HUDEP-2 (cell line): Measurements from ENCODE around the gene LNP1.
"Not testable (repeated sequence)": the region's sequence is repeated elsewhere in the genome, so short reads cannot be mapped to it uniquely, and the experiment has no call there.

Source experiments
- DNase-seq, 76 experiments: peaks; one replicate each; lab custom pipeline; 2025; ENCODE audit not compliant: unreplicated experiment in 76 of 76; lab: John Stamatoyannopoulos, UW

LNP1 gene

DNA sequence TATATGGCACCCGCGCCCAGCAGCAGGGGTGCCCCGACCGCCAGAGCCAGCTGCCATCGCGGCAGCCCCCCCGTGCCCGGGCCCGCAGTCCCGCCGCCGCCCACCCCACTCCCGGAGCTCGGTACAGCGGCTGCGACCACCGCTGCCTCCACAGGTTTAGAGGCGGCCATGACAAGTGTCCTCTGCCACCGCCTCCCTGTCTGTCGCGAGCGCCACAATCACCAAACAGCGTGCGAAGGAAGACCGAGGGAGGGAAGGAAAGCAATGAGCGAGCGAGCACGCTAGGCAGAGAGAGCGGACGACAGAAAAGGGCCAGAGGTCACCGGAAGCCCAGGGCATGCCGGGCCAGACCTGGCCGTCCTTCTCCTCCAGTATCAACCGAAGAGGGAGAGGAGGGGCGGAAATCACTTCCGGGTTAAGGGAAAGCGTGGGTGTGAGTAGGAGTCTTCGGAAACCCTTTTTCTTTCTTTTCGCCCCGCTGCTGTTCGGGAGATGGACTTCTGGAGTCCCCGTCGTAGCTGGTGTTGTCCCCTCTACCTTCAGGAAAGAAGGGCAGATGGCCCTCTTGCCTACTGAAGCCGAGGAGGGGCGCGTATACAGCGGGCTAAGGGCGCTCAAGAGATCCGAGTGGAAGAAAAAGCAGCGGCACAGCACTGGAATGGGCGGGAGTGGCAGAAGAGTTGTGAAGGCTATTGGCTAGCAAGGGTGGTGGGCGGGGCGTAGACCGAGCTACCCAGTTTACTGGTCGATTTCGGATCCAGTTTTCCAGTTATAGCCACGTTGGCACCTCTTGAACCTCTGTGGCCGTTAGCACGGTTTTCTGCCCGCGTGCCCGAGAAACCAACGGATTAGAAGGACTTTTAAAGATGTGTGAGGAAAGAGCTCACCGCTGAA lies at the start of gene LNP1, which contains the start of gene TOMM70:
Gene LNP1, plus strand, starts transcription at position 760 of the 894 bp plus-strand sequence. CDS start 28,191 bp downstream, outside the sequence.
Gene TOMM70, minus strand, starts transcription at position 310 of the 894 bp plus-strand sequence. Its CDS starts 140 bp downstream, at position 170.
- peak; percentile 47 to 98 (median 93) for DNase-seq

GRCh38 chr3:100351770-100352169 lies 49.6 kb upstream of the LNP1 start:
- not testable (repeated sequence) for DNase-seq

- DNase-seq: no peak
Observed at GRCh38 chr3:100352296-100353231, 48.8 kb upstream of the LNP1 start.

DNA sequence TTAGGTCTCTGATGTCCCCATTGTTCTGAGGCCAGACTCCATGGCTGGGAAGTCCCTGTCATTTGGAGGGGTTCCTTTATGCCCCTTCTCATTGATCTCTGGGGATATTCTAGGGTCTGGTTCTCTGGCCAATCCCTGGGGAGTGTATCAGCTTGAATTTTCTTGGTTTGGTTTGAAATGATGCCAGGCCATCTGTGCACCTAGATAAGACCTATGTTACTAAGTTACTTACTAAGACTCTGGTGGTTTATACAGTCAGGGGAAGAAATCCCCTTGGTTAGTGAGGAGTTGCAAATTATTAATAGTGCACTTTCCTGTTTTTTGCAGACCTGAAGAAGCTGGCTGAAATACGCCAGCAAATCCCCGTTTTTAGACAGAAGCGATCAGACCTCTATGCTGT lies 46.5 kb upstream of the LNP1 start:
- peak in 72 of 76 experiments; percentile 15 to 86 (median 61) for DNase-seq

DNA sequence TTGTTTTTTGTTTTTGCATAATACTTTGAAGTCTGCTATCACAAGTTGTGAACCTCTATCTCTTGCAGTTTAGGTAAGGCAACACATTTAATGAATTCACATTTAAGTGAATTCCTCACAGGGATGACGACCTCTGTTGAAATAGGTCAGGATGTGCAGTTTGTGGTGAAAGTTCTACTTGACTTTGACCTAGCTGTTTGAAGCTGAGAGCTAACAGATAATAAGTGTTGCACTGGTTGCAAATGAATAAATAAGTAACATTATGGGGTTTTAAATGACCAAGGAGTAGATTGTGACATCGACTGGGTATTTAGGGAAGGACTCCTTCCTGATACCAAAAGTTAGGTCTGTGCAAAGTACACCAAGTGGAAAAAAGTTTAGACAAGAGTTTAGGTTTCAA lies 42.9 kb upstream of the LNP1 start:
- no peak for DNase-seq

DNA sequence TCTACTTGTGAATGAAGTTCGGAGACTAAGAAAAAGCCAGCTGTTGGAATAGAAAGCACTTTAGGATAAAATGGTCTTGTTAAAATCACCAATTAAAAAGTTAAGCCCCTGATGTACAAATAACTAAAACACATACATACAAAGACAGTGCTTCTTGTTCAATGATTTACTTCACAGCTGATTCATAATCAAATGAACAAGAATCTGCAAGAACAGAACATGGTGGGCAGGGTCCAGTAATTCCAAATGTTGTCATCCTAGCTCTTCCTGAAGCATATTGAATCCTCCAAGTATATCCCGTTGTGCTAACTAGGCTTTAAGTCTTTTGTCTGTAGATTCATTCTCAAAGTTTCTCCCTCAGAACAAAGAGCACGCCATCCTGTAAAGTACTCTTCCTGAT lies 42.3 kb upstream of the LNP1 start:
- DNase-seq: no peak

DNA sequence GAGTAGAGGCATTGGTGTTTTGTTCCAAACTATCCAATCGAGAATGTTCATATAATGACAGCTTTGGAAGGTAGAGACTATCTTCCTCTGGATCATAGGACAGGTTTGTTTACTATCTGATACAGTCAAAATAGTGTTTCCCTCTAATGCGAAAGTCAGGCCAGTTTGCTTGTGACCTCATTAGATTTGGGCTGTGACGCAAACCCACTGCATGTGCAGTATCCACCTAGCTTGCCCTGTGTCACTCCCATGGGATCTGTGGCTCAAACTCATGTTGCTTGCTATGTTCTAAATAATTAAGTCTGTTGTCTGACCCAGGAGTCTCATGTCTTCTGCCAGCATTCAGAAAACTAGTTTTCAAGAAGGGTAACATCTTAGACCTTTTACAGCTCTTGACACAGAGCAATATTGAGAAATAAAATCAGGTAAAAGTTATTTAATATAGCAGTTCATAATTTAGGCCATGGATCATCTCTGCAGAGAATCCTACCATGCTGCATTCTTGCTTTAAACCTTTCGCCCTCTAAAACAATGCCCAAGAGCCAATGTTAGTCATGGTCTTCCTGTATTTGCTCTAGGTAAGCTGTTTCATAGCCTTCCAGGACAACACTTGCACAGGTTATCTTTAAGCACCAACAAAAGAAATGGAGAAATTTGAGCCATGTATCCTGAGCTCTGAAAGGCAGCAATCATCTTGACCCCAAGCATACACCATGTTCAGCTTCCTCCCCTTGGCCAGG lies 40.4 kb upstream of the LNP1 start:
- DNase-seq: no peak

GRCh38 chr3:100361897-100362296 lies 39.4 kb upstream of the LNP1 start:
- DNase-seq: no peak

DNA sequence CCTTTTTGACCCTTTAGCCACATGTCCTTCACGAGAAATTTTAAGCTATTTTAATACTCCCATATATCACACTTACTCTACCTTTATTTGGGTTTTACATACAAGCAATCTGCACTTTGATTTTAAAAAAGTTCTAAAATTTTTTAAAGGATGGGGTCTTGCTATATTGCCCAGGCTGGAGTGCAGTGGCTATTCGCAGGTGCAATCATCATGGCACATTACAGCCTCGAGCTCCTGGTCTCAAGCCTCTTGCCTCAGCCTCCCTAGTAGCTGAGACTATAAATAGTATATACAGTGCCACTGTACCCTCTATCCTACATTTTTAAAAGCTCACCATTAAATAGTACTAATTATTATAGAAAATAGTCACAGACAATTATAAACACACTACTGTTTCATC lies 36.9 kb upstream of the LNP1 start:
- DNase-seq: no peak

DNA sequence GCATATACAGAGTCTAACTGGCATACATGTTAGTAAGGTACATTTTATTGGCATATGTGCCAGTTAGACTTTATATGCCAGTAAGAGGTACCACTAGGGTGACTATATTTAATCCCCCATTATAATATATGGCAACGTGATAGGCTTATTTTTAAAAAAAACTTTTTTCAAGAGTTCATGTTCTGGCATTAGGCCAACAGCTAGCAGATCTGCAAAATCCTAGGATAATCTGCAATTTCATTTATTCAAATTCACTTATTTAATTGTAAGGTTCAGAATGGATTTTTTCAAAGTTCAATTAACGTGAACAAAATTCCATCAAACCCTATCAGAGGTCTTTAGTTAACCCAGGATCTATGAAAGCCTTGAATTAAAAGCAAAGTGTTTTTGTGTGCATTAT lies 34.9 kb upstream of the LNP1 start:
- no peak for DNase-seq

- DNase-seq: no peak
Observed at GRCh38 chr3:100368441-100368840, 32.9 kb upstream of the LNP1 start.

DNA sequence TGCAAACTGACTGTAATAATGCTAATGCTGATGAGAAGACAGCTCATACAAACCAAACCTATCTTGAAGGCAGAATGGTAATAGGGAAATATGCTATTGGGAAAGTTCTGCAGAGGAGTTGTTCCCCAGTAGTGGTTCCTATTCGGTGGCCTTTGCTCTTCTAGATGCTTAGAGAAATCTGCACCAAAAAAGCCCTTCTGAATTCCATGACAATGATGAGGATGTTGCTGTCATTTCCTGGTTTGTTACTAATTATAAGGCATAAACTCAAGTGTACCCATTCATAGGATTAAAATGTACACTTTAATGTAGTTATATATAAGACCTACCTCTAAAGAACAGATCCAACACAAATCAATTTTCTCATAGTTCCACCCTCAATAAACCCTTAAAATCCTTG lies 30.6 kb upstream of the LNP1 start:
- DNase-seq: no peak

- DNase-seq: no peak
Observed at GRCh38 chr3:100374521-100374920, 26.8 kb upstream of the LNP1 start.

DNA sequence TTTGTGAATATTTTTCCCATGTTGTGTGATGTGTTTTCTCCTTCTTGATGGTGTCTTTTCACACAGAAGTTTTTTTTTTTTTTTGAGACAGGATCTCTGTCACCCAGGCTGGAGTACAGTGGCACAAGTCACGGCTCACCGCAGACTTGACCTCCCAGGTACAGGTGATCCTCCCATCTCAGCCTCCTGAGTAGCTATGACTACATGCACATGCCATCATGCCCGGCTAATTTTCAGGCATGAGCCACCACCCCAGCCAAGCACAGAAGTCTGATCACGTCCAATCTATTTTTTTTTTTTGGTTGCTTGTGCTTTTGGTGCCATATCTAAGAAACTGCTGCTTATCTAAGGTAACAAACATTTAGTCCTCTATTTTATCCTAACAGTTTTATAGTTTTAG lies 25.0 kb upstream of the LNP1 start:
- no peak for DNase-seq

DNA sequence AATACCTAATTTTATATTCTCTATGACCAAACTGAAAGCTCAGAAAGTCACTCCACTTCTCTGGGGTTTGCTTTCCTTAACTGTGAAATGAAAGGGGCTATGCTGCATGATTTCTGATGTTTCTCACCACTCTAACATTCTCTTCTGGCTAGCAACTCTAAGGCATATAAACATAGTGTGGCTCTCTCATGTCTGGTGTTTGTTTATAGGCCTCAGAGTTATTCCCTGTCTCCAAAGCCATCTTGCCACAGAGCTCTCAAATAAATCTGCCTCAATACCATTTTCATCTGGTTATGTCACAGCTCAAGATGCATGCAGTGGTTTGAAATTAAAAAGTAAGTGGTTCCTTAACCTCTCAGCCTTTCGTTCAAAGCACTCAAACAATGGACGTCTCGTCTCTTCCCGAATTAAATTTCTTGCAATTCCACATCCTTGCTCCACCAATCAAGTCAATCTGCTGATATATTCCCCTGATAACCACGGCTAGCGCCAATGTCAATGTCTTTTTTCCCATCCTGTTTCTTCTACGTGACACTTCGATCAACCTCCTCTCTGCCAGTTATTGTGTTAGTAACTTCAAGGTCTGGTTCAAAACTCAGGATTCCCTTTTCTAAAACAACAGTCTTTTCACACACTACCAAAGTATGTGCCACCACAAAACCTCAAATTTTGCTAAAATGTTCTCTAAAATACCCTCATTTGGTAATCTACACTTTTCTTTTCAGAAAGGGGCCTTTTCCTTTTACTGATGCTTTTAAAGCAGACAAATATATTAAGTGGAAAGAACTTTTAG lies 16.4 kb upstream of the LNP1 start:
- no peak for DNase-seq

GRCh38 chr3:100386437-100387074 lies 14.8 kb upstream of the LNP1 start:
- no peak for DNase-seq

DNA sequence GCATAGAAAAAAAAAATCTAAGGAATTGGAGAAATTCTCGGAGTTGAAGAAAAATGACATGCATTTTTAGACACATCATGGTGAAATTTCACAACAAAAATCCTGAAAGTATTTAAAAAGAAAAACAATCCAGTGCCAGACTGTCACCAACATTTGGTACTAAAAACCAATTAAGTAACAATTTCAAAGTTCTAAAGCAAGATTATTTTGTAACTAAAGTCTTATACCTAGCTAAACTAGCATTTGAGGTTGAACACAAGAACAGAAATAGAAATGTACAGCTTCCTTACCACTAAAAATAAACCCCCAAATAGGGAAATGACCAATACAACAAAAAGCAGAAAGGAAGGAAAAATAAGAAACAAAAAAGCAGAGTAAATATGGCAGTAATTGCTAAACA lies 12.3 kb upstream of the LNP1 start:
- no peak for DNase-seq

DNA sequence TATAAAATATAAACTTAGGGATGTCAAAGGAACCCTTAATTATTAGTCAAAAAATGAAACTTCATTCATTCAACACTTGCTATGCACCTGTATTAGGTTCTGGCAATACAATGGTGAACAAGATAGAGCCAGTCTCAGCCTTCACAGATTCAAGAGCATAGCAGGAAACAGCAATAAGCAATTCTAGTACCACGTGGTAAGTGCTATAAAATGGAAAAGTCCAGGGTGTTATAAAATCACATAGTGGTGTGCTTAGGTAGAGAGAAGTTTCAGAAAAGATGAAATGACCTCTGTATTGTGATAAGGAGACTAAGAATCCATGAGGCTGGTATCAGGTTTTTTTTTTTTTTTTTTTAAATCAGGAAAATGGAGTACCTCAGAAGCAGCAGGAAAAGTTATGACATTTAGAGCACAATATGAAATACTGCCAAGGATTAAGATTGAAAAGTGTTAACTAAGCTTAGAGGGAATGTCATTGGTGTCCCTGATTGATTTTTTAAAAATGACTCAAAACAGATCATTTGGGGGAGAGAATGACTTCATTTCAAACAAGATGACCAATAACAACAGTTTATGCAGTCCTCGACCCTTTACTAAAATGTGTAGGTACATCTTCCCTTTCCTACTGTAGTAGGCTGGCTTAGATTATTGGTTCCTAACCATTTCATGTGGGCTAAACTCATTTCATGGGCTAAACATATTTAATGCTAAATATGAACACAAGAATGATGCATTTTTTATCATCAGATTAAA lies 5.5 kb upstream of the LNP1 start:
- no peak for DNase-seq

- DNase-seq: no peak
Observed at GRCh38 chr3:100396967-100397366, 4.4 kb upstream of the LNP1 start.
